Stimulated activated CD4-positive, alpha-beta T cell treated with anti-CD3 and anti-CD28 coated beads, Interleukin-4, amount 100 ng/mL, for 1 hour (primary cell): Measurements from ENCODE around the gene PPP1R14C.
"Not testable (repeated sequence)": the region's sequence is repeated elsewhere in the genome, so short reads cannot be mapped to it uniquely, and the experiment has no call there.

Experiments used
- DNase-seq: peaks from one replicate; pipeline ENCODE4 v3.0.0-alpha.2; 2020

The PPP1R14C gene

GRCh38 chr6:150169609-150170008 lies 26.8 kb downstream of the PPP1R14C start:
- no peak for DNase-seq

GRCh38 chr6:150172929-150173328 lies 30.1 kb downstream of the PPP1R14C start:
- no peak for DNase-seq

- DNase-seq = no peak
Measured at GRCh38 chr6:150175586-150176151, 32.8 kb downstream of the PPP1R14C start.

- no peak for DNase-seq
Measured at GRCh38 chr6:150176152-150176551, 33.3 kb downstream of the PPP1R14C start.

GRCh38 chr6:150176659-150177058 lies 33.8 kb downstream of the PPP1R14C start:
- DNase-seq = no peak

- DNase-seq = no peak
Measured at GRCh38 chr6:150177259-150177951, 34.6 kb downstream of the PPP1R14C start.

- no peak for DNase-seq
Measured at GRCh38 chr6:150177952-150178520, 35.2 kb downstream of the PPP1R14C start.

GRCh38 chr6:150179030-150179429 lies 36.2 kb downstream of the PPP1R14C start:
- DNase-seq = no peak

GRCh38 chr6:150179907-150180424 lies 37.1 kb downstream of the PPP1R14C start:
- DNase-seq = not testable (repeated sequence)

GRCh38 chr6:150180517-150180916 lies 37.7 kb downstream of the PPP1R14C start:
- DNase-seq = no peak

- no peak for DNase-seq
Measured at GRCh38 chr6:150182460-150183078, 39.7 kb downstream of the PPP1R14C start.

- no peak for DNase-seq
Measured at GRCh38 chr6:150183105-150183504, 40.3 kb downstream of the PPP1R14C start.

GRCh38 chr6:150183966-150184365 lies 41.1 kb downstream of the PPP1R14C start:
- DNase-seq = no peak

- no peak for DNase-seq
Measured at GRCh38 chr6:150184850-150185731, 42.2 kb downstream of the PPP1R14C start.

- DNase-seq = no peak
Measured at GRCh38 chr6:150185732-150186117, 42.9 kb downstream of the PPP1R14C start.

- no peak for DNase-seq
Measured at GRCh38 chr6:150186129-150186898, 43.5 kb downstream of the PPP1R14C start.

- DNase-seq = not testable (repeated sequence)
Measured at GRCh38 chr6:150187433-150187832, 44.6 kb downstream of the PPP1R14C start.

- DNase-seq = no peak
Measured at GRCh38 chr6:150189122-150189521, 46.3 kb downstream of the PPP1R14C start.

- no peak for DNase-seq
Measured at GRCh38 chr6:150191809-150192208, 49.0 kb downstream of the PPP1R14C start.

- DNase-seq = no peak
Measured at GRCh38 chr6:150194195-150194594, 51.4 kb downstream of the PPP1R14C start.

GRCh38 chr6:150195996-150196417 lies 53.2 kb downstream of the PPP1R14C start:
- no peak for DNase-seq
